HG02642 (cell line): Measurements from ENCODE around the gene UBAC1.
A peak's percentile ranks its signal among the peaks of the same experiment; 100 is the strongest.

Source experiments
- ATAC-seq: cut with Tn5 transposase; IDR thresholded peaks from one replicate; pipeline ENCODE4 v1.9.1; 2021; ENCODE audit warnings: mild to moderate bottlenecking; ENCODE audit not compliant: unreplicated experiment, poor library complexity

The UBAC1 gene

DNA sequence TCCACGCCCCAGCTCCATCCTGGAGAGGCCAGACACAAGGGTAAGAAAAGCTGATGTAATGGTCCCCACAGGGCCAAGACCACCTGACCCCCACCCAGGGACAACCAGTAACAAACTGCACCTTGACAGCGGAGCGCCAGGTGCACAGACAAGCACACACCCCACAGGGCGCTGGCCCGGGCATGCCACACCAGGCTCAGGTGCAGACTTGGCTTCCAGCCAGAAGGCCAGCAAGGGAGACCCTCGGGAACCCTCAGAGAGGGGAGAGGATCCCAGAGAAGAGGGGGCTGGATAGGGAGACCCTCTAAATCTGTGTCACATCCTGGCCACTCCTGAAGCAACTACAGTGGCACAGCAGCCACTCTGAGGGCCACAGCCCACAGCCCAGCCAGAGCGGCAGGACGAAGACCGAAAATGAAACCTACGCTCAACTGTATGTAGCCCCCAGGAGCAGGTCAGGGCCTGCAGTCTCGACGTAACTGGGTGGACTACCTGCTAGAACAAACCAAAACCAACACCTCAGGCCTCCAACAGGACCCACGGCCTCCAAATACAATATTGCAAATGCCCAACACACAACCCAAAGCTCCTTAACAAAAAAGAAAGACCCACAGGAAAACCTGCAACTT lies 72.3 kb downstream of the UBAC1 start:
- no peak for ATAC-seq

DNA sequence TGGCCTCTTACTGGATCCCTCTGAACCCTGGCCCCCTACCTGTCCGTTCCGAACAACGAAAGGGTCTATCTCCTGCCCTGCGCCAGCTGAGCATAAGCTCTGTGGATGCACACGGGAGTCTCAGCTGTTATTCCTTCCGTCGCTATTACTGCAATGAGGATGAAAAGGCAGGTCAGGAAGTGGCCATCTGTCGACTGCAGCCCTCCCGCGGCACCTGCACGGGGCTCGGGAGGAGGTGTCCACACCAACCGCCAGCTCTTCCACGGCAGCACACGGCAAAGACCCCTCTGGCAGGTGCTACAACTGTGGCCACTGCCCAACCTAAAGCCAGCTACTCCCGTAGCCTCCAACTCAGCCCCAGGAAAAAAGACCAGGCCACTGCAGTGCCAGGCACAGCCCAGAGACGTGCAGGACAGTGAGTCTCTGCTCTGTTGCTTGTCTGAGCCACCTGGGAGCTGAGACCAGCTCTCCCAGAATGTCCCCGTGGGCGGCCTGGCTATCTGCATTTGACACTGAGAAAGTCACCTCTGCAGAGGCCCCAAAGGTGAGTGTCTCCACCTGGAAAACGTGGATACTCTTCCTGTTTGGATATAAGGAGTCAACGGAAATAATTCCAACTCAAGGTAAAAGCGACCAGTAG lies 72.9 kb downstream of the UBAC1 start:
- no peak for ATAC-seq

DNA sequence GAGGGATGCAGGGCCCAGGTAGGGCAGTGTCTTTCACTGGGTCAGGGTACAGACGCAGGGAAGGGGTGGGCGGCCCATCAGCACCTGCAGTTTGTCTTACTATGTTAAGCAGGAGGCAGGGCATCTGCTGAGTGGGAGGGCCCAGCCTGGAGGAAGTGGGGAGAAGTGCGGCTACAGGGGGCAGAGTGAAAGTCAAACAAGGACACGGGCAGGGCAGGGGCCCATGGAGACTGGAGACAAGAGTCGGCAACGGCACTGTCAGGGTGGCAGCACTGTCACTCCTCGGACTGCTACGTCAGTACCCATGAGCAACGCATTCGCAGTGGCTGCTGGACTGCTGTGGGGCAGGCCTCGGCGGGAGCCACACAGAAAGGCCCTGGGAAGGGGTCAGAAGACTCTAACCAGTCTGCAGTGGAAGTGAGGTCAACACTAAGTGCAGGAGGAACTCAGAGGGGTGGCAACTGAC lies 73.6 kb downstream of the UBAC1 start:
- ATAC-seq, result peak; percentile 76

DNA sequence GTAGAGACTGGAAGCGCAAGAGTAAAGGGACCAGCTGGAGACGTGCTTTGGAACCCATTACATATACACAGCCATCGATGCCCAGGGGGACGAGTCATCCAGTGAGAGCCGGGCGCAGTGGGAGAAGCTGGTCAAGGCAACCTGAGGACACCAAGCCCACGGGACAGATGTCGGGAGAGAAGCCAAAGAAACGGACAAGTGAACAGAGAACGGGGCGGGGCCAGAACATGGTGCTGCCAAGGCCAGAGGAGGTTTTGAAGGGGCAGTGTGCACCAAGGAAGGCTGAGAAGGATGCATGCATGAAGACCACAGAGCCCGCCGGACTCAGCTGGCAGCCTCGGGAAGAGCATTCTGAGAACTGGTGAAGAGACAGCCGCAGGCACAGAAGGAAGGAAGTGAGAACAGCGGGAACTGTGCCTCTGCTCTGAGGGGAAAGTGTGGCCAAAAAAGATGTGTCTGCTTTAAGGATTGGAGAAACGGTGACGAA lies 74.1 kb downstream of the UBAC1 start:
- ATAC-seq, result no peak

DNA sequence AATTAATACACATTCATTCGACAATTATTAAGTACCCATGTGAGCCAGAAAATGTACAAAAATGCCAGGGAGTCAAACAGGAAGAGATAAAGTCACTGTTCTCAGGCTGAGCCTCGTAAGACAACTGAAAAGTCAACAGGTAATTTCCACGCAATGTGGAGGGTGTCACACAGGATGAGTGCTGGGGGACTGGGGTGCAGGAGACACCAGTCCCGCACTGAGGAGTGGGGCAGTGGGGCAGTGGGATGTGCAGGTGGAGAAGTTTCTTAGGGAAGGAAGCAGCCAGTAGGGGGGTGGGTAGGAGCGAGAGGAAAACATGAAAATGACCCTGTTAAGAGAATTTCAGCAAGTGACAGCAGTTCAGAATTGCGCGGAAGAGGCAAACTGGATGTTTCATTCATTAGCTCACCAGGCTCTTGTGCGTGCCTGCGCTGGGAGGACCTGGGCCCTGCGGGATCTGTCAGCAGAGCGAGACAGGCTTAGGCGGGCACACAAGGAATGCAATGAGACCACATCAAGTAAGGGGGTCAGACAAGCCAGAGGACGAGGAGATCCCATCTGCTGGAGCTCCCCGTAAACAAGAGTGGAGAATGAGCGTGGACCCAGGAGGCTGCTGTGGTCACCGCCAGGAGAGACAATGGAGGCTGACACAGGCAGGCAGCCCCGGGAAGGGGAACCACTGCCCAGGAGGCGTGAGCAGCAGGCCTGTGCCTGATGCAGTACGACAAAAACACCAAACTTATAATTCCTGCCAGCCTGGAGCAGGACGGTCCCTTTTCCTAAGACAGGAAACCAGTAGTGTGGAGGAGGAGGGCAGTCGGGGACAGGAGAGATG lies 74.8 kb downstream of the UBAC1 start:
- ATAC-seq, result no peak

DNA sequence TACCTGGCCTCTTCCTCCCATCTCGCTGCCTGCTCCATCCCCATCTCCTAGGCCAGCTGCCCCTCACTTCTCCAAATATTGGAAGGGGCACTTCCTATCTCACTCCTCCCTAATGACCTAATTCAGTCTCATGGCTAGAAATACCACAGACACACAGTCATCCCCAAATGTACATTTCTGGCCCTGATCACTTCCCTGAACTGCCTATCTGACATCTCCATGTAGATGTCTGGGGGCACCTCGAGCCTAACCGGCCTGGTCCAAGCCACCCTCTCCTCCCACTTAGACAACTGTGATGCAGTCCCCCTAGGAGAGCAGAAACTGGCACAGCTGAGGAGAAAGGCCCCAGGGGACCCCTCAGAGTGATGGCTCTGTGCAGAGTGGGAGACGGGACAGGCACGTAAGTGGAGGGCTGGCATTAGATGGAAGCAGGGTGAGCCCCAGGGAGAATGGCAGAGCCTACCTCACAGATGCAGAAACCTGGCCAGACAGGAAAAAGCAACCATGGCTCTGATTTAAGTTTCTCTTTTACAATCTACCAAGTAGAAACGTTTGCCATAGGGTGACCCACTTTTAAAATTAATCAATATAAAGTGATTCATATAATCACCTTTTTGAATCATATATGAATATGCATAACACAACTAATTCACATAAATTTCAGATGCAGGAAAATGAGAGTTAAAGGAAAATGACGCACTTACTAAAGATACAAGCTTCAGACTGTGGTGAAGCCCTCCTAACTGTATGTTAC lies 75.9 kb downstream of the UBAC1 start:
- ATAC-seq, result no peak

DNA sequence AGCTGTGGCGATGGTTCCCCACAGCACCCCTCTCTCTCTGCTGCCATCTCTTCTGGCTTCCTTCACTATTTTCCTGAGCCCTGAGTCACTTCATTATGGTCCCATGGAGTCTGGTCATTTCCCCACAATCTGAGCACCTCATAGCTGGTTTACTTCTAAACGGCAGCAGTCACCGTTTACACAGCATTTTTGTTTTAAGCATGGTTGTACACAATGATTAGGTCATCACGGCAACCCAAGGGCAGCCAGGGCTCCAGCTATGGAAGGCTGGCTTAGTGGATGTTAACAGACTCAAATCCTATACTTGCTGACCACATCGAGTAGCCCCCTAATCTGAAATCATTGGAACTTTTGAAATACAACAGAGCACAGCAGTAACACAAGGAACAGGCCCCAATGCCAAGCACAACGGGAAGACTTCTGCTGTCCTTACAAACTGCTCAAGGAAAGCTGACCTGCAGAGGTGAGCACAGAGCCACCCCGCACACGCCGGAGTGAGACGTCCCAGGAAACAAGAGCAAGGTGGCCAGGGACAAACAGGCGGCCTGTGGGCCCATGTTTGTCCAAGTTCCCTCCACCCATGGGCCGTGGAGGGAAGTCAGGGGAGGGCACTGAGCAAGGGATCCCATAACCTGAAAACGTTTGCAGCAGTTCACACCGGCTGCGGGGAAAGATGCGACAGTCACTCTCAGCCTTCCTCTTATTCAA lies 76.7 kb downstream of the UBAC1 start:
- no peak for ATAC-seq

DNA sequence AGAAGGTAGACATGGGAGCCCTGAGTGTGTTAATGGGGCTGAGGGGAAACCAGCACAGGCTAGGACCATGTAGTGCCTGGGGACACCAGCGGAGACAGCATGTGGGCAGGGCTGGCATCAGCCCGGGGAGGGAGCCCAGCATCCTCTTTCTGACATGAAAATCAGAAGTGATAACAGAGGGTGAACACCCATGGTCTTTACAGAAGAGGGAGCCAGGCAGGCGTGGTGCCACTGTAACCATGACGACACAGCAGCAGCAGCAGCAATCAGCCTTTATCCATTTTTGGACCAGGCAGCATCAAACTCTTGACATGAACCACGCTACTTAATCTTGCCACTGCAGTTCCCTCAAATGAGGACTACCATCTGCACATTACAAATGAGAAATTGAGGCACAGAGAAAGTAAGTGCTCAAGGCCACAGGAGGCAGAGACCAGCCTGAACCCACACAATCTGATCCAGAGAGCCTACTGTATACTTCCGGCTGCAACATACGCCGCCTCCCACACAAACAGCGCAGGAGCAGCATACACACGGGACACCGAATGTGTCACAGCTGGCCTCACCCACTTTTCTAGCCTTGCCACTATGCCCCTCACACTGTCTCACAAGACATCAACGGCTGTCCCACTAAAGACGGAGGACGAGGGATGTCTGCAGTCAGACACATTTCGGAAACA lies 77.6 kb downstream of the UBAC1 start:
- no peak for ATAC-seq
